Thymus (tissue), 11 donors: ENCODE measurements around the gene DLG3. TPM values are rescaled to one million over a fixed set of nuclear protein-coding genes. Genes with fewer than 3 reads are reported as not detected.

Experiments used
- DNase-seq, 9 donors: peaks; one replicate each; pipeline ENCODE4 v3.0.0-alpha.2; 2013; ENCODE audit warnings: low spot score in 9 of 9, low read depth in 6 of 9, missing footprints in 1 of 9
- H3K27ac ChIP-seq, 2 donors: one replicate each; pipeline ENCODE4 v1.5.1; 2013; ENCODE audit warnings: control low read depth in 1 of 2, low read depth in 1 of 2, low read length in 1 of 2, mild to moderate bottlenecking in 1 of 2, moderate library complexity in 1 of 2
- H3K27me3 ChIP-seq, 2 donors: one replicate each; pipeline ENCODE4 v1.5.1; 2013; ENCODE audit warnings: low read length in 1 of 2; ENCODE audit not compliant: control insufficient read depth in 2 of 2, insufficient read depth in 1 of 2
- H3K36me3 ChIP-seq, 2 donors: one replicate each; pipeline ENCODE4 v1.5.1; 2013; ENCODE audit warnings: low read length in 1 of 2, mild to moderate bottlenecking in 1 of 2, moderate library complexity in 1 of 2; ENCODE audit not compliant: control insufficient read depth in 2 of 2, insufficient read depth in 2 of 2
- H3K4me1 ChIP-seq, 2 donors: one replicate each; pipeline ENCODE4 v1.5.1; 2013; ENCODE audit warnings: low read length in 2 of 2; ENCODE audit not compliant: control insufficient read depth in 2 of 2, insufficient read depth in 2 of 2
- H3K4me3 ChIP-seq, 2 donors: one replicate each; pipeline ENCODE4 v1.5.1; 2013; ENCODE audit warnings: low read length in 2 of 2, control low read depth in 1 of 2, mild to moderate bottlenecking in 1 of 2
- H3K9me3 ChIP-seq, 2 donors: one replicate each; pipeline ENCODE4 v1.5.1; 2013; ENCODE audit warnings: low read length in 1 of 2, mild to moderate bottlenecking in 1 of 2; ENCODE audit not compliant: control insufficient read depth in 2 of 2, insufficient read depth in 1 of 2
- WGBS: extraction: QIAGEN DNeasy Blood & Tissue Kit; methylation state at CpG from one replicate; pipeline ENCODE4 v1.1.7; 2013; 5-methylcytosine and 5-hydroxymethylcytosine counted together
- polyA plus RNA-seq: library from polyadenylated mRNA; stranded (reverse); fragments of 200-250 nt; gene quantifications from one replicate; pipeline ENCODE4 v1.2.3, GENCODE V29; 2013
- total RNA-seq: library from RNA; stranded (reverse); fragments of 120-200 nt; gene quantifications from one replicate; pipeline ENCODE4 v1.2.4, GENCODE V29; 2013
- donor health status: healthy.

The DLG3 gene
- total and polyA plus RNA-seq, 2 donors, result 4.8 to 5.1 TPM

DNA sequence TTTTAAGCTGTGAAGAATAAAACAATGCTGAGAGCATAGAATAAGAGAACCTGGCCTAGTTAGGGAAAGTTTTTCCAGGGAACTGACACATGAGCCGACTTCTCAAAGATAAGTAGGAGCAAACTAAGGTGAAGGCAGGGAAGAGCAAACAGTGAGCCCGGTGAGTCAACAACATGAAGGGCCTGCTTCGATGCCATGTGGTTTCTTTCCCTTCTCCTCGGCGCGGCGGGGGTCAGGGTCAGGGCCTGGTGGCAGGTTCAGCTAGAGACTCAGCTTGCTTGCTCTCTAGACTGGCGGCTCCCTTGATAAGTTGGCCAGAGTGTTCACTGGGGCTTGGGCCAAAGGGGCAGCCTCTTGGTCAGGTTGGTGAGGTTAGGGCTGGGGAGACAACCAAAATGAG, 81.1 kb downstream of the DLG3 start:
- H3K9me3 ChIP-seq, result peaks cover 0 to 7% of the 10 kb centered on the region in 2 donors
- no peaks in the 10 kb centered on the region for H3K36me3 ChIP-seq
- H3K27ac ChIP-seq, result no peak overlapping the region
- no peaks in the 10 kb centered on the region for H3K27me3 ChIP-seq
- H3K4me3 ChIP-seq, result no peak overlapping the region
- 97% methylated on average over 8 of the region's 8 CpGs for WGBS
- H3K4me1 ChIP-seq, result no peaks in the 10 kb centered on the region
- DNase-seq, result no peak

DNA sequence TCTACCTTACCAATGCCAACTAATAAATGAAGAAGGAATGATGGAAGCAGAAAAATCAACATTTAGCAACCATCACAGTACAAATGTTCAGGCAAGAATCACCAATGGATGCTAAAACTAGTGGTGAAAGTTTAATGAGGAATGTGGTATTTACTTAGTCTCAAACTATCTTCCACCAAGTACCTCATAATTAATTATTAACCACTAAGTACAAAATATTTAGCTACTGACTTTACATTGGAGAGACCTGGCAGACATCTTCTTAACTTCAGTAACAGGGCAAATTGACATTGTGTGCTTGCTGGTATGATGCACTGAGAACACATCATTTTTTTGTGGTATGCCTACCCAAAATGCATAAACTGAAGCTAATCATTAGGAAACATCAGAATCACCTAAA, 82.4 kb downstream of the DLG3 start:
- Histone ChIP-seq H3K4me3 (no peak overlapping the region), H3K36me3 (no peaks in the 10 kb centered on the region), H3K4me1 (no peaks in the 10 kb centered on the region), H3K27me3 (no peaks in the 10 kb centered on the region), H3K27ac (no peak overlapping the region), H3K9me3 (no peaks in the 10 kb centered on the region)
- no peak for DNase-seq

DNA sequence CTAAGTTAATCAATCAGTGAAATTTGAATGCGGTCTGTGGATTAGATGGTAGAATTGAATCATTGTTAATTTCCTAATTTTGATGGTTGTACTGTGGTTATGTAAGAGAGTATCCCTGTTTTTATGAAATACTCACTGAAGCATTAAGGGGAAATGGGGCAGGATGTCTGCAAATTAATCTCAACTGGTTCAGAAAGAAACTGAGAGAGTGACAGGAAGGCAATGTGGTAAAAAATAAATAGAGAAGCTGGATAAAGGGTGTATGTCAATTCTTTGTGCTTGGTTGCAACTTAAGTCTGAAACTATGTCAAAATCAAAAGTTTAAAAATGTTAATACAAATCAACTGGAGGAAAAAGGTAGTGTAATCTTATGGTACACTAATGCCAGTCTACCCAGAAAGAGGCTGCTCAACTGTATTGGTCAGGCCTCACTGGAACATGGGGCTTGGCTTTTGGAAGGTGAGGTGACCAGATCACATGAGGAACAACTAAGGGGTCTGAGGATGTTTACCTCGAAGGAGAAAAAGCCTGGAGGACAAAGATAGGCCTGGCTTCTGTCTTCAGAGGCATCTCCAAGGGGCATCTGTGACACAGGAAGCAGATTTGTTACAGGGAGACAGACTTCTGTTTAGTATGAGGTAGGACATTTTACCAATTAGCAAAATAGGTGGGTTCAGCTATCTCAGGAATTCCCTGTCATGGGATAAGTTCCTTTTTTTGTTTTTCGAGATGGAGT, 83.1 kb downstream of the DLG3 start:
- H3K27ac ChIP-seq, result no peak overlapping the region
- no peaks in the 10 kb centered on the region for H3K4me1 ChIP-seq
- no peak overlapping the region for H3K4me3 ChIP-seq
- H3K9me3 ChIP-seq, result no peaks in the 10 kb centered on the region
- no peak for DNase-seq
- WGBS, result 20% methylated on average over 3 of the region's 3 CpGs
- no peaks in the 10 kb centered on the region for H3K27me3 ChIP-seq
- no peaks in the 10 kb centered on the region for H3K36me3 ChIP-seq

DNA sequence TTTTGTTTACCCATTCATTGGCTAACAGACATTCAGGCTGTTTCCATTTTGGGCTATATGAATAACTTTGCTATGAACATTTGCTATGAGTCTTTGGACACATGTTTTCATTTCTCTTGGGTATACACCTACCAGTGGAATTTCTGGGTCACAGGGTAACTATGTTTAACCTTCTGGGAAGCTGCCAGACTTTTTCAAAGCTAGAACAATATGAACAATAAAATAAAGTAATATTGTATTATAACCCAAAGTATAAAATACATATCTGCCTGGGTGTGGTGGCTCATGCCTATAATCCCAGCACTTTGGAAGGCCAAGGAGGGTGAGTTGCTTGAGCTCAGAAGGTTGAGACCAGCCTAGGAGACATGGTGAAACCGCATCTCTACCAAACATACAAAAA, 90.6 kb downstream of the DLG3 start:
- no peak overlapping the region for H3K27ac ChIP-seq
- H3K9me3 ChIP-seq, result no peaks in the 10 kb centered on the region
- WGBS, result 100% methylated on average over 1 of the region's 1 CpG
- H3K4me1 ChIP-seq, result no peaks in the 10 kb centered on the region
- no peak for DNase-seq
- no peaks in the 10 kb centered on the region for H3K27me3 ChIP-seq
- H3K4me3 ChIP-seq, result no peak overlapping the region
- no peaks in the 10 kb centered on the region for H3K36me3 ChIP-seq

DNA sequence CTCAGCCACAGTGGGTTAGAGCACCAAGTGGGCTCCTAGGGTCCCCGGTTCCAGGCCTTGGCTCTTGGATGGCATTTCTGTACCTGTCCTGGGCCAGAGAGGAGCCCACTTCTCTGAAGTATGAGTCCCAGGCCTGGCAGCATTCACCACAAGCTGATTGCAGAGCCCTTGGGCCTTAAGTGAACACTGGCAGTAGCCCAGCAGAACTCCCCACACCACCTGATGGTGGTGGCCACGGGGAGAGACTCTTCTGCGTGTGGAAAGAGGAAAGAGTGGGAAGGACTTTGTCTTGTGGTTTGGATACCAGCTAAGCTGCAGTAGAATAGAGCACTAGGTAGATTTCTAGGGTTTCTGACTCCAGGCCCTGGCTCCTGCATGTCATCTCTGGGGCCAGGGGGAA, 104.8 kb downstream of the DLG3 start:
- H3K4me3 ChIP-seq, result no peak overlapping the region
- no peaks in the 10 kb centered on the region for H3K27me3 ChIP-seq
- H3K9me3 ChIP-seq, result no peaks in the 10 kb centered on the region
- H3K27ac ChIP-seq, result no peak overlapping the region
- DNase-seq, result no peak
- H3K36me3 ChIP-seq, result no peaks in the 10 kb centered on the region
- no peaks in the 10 kb centered on the region for H3K4me1 ChIP-seq
- WGBS, result 36% methylated on average over 3 of the region's 3 CpGs

DNA sequence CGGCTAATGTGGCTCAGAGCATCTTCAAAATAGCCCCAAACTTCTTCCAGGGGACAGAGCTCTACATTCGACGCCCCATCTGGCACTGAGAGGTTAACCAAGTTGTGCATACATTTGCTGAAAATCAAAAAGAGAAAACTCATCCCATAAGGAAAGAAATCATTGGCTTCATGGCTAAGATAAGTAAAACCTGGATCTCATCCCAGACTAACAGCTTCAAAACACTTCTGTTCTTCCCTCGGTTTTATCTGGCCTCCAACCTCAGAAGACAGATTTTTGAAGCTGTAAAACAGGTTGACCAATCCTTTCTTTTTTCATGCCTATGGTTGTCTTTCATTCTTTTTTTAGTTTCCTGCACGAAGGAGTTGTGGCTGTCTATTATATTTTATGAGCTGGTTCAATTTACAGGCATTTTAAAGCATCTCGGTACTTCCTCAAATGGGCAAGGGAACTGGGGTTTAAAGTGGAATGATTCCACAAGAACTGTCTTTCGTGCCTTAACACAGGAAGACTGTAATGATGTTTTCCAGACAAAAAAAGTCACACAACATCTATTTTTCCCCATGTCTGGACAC, 107.6 kb downstream of the DLG3 start:
- Histone ChIP-seq H3K4me3 (no peak overlapping the region), H3K9me3 (no peaks in the 10 kb centered on the region), H3K27me3 (no peaks in the 10 kb centered on the region), H3K4me1 (no peaks in the 10 kb centered on the region), H3K36me3 (no peaks in the 10 kb centered on the region), H3K27ac (no peak overlapping the region)
- WGBS, result 39% methylated on average over 7 of the region's 7 CpGs
- DNase-seq, result no peak

DNA sequence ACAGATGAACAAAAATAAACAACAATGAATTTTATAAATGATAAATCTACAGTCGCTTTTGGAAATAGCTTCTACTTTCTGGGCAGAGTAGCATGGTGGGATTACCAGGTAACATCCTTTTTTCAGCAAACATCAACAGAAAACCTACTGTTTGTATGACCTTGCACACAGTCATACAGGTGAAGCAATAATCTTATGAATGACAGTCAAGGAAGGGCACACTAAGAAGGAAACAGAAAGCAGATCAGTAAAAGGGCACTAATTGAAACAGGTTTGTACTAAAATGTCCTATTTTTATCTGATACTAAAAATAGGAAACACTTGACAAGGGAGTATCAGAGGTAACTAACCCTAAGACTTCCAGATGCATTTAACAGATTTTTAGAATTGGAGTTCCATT, 108.9 kb downstream of the DLG3 start:
- no peaks in the 10 kb centered on the region for H3K9me3 ChIP-seq
- no peaks in the 10 kb centered on the region for H3K36me3 ChIP-seq
- 93% methylated on average over 1 of the region's 1 CpG for WGBS
- H3K27ac ChIP-seq, result no peak overlapping the region
- no peaks in the 10 kb centered on the region for H3K27me3 ChIP-seq
- no peaks in the 10 kb centered on the region for H3K4me1 ChIP-seq
- no peak overlapping the region for H3K4me3 ChIP-seq
- no peak for DNase-seq

DNA sequence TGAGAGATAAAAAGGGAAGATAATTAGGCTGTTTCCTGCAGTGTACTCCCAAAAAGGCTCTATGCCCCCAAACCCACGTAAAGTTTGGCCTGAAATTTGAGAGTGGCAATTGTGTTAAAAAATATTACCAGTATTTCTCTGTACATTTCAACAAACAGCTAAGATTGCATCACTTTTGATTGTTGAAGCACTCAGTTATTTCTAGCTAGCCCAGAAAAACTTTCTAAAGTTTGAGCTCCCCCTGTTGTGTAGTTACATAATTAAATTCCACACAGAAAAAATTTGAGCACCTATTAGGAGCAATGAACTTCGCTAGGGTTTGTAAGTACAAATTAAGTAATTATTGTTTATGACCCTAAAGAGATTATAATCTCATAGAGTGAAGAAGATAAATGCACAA, 109.4 kb downstream of the DLG3 start:
- no peaks in the 10 kb centered on the region for H3K36me3 ChIP-seq
- no peak overlapping the region for H3K27ac ChIP-seq
- H3K4me3 ChIP-seq, result no peak overlapping the region
- 4% methylated on average over 2 of the region's 2 CpGs for WGBS
- no peak for DNase-seq
- H3K27me3 ChIP-seq, result no peaks in the 10 kb centered on the region
- no peaks in the 10 kb centered on the region for H3K9me3 ChIP-seq
- H3K4me1 ChIP-seq, result no peaks in the 10 kb centered on the region

DNA sequence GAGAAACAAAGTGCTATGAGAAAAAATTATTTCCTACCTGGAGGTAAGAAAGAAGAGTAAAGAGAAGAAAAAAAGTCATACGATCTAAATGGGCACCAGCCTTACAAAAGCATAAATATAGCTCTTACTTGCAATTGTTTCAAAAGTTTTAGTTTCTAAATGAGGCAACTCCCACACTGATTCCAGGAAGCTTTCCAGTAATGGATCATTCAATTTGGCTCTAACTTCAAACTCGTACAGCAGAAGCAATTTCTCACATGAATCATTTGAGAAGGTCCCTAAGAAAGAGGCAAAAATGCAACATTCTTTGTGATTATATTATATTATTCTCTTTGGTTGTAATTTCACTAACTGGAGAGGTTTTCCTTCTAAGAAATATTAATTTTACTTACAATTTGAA, 109.9 kb downstream of the DLG3 start:
- 76% methylated on average over 2 of the region's 2 CpGs for WGBS
- Histone ChIP-seq H3K27ac (no peak overlapping the region), H3K4me3 (no peak overlapping the region), H3K27me3 (no peaks in the 10 kb centered on the region), H3K4me1 (no peaks in the 10 kb centered on the region), H3K36me3 (no peaks in the 10 kb centered on the region), H3K9me3 (no peaks in the 10 kb centered on the region)
- DNase-seq, result no peak
